ELR (cell line): ENCODE results near the gene CCSER1.

Experiments
- DNase-seq: peaks from one replicate; pipeline ENCODE4 v3.0.0-alpha.2; 2015; ENCODE audit warnings: low read depth

CCSER1 gene

DNA sequence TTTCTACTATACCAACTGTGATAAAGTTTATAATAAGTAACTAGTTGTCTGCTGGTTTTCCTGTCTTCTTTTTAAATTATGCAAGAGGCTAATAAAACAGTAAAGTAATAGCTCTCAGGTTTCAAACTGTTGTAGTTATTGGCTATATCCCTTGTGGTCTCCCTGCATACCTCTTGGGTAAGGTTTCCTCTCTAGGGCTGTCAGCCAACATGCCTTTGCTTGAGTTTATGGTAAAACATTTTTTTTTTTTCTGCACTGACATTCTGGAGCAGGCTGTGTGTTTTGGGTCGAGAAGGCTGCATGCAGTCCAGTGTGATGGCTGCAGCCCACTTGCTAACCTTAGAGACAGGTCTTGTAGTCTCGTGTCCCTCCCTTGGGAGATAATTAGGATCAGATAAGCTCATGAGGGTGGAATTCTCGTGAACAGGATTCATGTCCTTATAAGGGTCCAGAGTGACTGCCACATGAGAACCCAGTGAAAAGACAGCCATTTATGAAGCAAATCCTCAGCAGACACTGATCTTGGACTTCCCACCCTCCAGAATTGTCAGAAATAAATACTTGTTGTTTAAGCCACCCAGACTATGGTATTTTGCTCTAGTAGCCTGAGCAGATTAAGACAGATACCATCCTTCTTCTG, 831.2 kb downstream of the CCSER1 start:
- no peak for DNase-seq

DNA sequence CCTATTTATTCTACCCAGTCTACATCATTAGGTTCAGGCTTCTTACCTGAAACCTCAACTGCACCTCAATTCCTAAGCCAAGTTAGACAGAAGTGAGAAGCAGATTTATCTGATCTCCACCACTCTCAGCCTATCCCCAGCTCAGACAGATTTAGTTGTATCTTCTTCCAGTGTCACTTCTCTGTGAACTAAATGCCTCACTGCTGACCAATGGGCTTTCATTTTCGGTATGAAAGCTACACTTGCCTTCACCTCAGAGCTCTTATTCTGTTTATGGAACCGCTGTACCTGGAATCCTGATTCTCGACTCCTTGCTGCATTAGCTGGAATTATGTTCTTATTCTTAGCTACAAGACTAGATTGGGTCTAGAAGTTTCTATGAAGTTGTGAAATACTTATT, 833.2 kb downstream of the CCSER1 start:
- no peak for DNase-seq

DNA sequence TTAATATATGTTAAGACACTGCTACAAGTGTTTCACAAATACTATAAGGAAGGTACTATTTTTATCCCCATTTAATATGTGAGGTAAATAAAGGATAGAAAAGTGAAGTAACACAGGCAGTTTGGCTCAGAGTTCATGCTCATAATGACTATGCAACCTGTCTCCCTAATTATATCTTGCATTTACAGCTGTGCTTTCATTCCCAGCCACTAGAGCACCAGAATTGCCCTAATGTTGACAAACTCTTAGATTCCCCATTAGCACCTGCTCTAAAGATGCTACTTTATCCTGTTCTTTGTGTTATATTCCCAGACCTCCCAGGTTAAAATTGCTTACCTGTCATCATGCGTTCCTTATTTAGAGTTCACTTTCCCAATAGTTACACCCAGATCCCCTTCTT, 833.6 kb downstream of the CCSER1 start:
- DNase-seq: no peak

DNA sequence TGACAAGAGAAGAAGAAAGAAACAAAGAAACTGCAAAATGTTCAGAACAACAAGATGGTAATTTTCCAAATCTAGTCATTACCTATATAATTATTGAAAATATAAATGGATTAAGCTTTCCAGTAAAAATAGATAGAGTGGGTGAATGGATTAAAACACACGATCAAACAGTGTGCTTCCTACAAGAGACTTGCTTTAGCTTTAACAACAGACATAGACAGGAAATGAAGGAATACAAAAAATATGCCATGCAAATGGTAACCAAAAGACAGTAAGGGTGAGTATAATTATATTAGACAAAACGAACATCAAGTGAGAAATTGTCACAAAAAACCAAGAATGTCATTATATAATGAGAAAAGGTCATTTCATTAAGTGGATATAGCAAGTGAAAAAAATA, 842.8 kb downstream of the CCSER1 start:
- no peak for DNase-seq

DNA sequence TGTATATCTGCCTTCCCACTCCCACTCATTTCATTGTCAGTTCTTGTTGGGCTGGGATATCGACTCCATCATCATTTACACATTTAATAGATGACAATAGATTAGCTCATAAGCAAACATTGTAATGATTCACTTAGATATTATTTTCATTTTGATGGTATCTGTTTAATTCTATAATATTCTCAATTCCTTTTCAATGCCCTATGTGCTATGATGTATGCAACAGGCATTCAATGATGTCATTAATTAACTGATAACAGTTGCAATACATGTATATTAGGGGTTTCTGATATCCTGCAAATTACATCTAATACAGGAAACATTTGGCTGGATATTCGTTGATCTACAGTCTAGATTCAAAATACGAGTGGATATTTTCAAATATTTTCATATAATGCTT, 850.5 kb downstream of the CCSER1 start:
- no peak for DNase-seq

DNA sequence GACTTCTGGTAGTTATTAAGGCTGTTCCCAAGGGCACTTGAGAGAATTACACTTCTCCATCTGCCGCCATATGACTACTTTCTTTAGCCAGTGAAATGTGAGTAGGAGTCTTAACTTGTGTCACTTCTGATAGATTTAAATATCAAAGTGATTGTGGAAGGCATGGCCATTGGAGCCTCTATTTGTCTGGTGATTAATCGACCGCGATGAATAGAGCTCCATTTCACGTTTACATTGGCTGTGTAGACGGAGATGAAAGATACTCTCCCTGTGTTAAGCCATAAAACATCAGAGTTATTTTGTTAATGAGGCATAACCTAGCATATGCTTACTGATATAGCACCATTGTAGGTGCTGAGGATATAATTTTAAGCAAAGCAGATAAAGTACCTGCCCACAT, 852.4 kb downstream of the CCSER1 start:
- DNase-seq: no peak

DNA sequence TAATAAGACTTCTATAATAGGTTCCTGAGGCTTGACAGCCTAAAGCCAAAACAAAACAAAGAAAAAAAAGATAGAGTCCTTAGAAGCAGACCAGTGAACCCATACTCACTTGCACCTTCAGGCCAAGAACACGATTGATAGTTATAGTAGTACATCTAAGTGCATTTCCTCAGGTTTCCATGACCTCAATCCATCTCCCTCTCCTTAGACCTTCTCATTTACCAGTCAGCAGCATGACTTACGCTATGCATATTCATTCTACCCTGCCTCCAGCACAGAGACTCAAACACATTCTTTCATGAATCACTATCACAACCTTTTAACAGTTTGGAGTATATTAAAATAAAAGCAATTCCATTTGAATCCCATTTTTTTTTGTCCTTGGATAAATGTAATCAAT, 855.6 kb downstream of the CCSER1 start:
- DNase-seq: no peak

DNA sequence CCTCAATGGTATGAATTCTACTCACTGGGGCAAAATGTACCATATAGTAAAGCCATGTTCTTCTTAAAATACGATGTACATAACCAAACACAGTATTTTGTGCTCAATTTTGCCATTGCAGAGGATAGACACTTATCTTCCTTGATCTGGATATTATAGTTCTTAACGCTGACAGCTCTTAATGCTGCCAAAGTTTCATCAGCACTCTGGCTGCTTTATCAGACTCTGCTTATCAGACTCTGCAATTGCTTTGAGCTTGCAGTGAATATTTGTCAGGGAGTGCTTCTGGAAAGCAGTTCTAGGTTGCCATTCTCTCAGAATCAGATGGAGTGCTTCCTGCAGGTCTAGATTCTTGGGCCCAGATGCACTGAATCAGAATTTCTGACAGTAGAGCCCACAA, 863.1 kb downstream of the CCSER1 start:
- no peak for DNase-seq

DNA sequence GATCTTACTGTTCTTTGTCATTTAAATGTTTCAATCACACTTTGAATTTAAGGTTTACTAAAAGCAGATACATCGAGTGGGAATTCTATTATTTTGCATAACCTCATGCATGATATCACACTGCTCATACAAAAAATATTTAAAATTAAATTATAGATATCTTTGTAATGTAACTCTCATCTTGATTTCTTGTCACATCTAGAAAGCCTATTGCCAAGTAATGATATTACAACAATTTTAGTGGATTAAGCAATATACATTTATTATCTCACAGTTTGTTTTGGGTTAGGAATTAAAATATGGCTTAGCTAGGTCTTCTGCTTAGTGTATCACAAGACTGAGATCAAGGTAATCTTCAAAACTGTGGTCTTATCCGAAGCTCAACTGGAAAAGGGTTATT, 865.0 kb downstream of the CCSER1 start:
- no peak for DNase-seq

DNA sequence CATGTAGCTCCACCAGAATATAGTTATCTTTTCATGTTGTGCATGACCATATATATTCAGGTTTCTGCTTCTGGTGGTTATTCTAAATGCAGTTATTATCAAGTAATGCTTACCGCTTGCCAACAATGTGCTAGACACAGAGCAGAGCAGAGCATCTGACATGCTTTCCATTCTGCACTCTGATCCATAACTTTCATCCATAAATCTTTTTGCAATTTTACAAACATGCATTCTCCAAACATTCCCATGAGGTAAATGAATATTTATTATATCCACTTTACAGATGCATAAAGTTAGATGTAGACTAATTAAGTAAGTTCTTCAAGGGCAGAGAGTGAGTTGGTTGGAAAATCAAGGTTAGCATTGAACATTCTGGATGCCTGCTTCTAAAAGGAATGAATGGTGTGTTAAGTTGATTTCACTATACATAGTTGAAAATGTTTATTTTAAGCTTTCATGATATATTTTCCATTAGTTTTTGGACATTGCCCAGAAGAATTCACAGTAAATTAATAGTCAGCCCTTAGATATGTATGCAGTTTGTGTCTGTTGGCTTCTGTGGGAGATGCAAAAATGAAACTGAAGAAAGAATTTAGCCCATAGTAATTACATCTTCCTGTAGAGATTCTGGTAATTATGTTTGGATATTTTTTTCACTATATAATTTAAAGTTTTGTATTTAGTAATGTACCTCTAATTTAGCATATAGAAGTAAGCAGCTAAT, 867.8 kb downstream of the CCSER1 start:
- DNase-seq: no peak

DNA sequence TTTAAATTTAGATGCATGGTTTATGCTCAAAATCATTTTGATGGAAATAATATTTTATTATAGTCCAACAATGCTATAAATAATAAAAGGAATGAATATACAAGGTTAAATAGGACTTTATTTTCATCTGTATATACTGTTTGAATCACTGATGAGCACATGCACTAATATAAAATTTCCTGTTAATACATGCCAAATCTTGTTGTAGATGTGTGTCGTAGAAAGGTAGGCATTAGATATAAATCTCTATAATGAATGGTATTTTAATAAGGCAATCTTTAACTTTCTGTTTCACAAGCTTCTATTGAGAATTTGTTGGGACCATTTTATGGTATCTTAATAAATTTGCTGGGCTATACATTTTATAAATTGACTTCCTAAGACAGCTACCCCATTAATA, 868.8 kb downstream of the CCSER1 start:
- DNase-seq: no peak

DNA sequence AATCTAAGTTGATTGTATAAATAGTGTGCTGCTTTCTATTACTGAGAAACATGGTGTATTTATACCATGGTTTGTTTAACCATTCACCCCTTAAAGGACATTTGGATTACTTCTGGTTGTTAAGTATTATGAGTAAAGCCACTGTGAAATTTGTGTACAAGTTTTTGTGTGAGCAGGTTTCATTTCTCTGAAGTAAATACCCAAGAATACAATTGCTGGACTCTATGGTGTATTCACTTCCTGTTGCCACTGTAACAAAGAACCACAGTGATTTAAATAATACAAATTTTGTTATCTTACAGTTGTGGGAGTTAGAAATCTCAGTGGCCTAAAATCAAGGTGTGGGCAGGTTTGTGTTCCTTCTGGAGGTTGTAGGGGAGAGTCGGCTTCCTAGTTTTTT, 869.6 kb downstream of the CCSER1 start:
- DNase-seq: no peak

DNA sequence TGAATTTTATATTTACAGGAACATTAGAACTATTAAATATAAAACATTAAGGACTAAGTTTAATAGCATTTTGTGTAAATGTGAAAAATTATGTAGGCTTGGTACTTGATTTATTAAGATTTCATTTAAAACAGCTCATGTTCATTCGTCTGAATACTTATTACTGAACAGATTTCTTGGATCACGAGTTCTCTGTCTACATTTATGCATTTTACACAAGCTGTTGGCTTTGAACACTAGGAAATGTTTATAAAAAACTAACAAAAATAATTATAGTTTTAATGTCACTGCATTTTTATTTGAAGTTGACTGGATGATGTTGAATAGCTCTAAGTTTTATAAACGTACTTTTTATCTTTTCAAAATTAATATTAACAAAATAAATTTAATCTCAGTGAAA, 888.7 kb downstream of the CCSER1 start:
- DNase-seq: no peak

DNA sequence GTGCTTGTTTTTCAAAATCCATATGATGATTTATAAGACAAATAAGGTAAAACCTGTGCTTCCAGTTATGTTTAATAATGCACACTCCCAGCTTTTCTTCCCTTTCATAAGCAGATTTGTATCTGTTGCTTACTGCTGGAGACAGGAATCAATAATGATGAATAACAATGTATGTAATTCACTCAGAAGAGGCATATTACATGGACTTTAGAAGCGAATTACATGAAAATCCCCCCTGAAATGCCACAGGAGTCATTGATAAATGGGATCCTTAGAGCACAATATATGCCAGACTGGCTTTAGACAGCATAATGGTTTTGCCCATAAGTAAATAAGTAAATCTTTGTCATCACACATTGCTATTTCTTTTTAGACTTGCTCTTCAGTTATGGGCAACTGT, 892.3 kb downstream of the CCSER1 start:
- DNase-seq: no peak

DNA sequence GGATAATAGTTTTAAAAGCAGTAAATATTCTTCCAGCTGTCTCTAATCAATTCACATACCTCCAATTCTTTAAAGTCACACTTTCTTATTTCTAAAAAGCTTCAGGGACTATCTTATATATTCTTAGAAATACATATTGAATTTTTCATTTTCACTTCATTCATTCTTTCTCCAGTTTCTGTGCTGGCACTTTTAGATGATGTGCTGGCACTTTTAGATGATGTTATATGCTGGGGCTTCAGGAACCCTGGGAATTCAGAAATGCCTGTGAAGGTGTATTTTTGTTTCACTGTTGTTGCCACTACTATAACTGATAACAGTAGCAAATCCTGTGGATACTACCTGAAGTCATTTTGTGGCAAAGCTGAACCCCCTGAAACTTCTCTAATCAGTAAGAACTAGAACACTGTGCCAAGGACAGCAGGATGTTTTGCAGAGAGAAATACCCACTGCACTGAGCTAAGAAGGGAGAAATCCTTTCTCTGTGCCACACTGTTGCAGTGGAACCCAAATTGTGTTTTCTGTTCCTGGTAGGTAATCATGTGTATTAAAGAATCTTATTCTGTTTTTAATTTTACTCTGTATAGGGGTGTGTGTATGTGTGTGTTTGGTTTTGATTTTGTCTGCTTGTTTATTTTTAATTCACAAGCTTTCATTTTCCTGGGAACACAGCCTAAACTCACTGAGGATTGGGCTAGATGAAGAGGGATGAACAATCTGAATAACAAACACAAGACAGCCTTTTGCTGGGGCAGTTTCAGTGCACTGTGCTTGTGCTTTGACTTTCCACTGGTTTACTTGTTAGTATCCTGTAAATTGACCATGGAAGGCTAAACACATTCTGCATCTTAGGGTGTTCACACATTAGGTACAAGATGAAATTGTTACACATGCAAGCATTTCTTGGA, 898.3 kb downstream of the CCSER1 start:
- DNase-seq: no peak

DNA sequence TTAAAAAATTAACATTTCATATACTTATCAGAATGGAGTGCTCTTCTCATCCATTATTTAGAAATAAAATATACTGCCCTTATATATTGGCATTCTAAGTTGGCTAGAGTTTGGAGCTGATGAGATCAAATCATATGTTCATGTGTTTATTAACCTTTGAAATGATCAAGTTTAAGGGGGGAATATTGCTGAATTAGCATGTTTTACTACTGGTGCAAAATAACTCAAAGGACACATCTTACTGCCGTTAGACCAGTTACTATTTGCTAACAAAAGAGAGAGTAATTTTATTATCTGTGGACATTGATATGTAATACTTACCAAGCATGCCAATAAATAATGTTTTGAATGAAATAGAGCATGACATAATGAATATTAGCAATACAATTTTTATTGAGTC, 901.0 kb downstream of the CCSER1 start:
- DNase-seq: no peak

DNA sequence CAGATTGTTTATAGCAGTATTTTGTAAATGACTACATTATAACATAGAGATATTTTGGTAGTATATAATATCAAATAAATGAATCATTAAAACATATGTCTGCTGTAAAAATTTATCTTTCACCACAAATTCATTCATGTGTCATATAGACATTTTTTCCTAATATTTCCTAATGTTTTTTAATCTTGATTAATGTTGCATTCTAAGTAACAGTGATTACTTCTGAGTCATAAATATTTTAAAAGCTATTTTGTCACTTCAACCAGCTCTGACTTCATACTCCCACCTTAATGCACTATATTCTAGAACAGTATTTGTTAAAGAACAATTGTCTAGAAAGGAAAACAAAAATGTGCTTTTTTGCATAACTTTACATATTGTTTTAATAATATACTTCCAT, 904.6 kb downstream of the CCSER1 start:
- no peak for DNase-seq

DNA sequence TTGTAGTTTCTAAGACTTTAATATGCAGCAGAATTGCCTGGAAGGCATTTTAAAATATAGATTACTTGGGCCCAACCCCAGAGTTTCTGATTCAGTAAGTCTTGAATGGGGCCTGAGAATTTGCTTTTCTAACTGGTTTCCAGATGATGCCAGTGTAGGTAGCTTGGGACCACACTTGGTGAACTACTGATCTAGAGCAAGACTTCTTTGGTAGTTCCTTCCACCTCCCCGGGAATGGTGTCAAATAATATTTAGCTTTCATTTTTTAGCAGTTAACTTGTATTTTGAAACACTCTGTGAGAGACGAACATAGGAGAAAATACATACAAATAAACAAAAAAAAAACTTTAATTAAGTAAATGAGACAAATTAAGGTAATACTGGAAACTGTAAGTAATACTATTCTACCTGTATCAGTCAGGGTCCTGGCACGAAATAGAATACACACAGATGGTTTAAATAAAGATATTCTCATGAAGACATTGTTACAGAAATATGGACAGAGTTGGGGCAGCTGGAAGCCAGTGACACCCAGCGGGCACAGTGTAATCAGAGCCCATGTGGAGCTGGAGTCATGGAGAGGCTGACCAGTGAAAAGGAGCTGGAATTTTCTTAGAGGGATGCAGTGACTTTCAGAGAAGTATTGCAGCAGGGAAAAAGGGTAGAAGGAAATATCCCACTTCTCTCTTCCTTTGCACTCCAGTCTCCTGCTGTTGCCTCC, 905.7 kb downstream of the CCSER1 start:
- DNase-seq: no peak

DNA sequence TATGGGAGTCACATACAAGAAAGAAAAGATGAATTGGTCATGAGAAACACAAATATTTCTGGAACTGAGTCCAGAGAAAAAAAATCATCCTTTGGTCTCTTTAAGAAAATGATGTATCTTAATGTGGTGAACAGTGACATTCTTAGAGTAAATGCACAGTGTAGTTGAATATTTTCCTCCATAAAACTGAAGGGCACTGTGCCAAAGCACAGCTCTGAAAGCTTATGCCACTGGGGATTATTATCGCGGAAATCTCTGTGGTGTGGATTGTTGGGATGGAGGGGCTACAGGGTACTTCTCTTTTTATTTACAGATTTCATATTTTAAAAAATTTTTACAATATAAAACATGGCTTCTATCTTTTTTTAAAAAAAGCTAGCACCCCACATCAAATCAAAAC, 908.1 kb downstream of the CCSER1 start:
- DNase-seq: no peak

DNA sequence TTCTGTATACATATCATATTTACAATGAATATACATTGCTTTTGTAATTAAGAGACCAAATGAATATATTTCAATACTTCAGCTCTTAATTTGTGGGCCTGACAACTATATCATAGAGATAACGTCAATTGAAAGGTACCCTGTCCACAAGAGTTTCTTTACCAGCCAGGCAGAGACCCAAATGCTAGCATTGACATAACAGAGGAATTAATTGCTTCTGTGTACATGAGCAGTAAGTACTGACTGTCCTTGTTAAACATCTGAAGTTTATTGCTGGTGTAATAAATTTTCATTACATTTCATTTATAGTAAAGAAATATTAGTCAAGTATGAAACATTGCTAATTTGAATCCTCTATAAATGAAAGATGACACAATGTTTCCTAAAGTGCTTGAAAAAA, 910.8 kb downstream of the CCSER1 start:
- no peak for DNase-seq

DNA sequence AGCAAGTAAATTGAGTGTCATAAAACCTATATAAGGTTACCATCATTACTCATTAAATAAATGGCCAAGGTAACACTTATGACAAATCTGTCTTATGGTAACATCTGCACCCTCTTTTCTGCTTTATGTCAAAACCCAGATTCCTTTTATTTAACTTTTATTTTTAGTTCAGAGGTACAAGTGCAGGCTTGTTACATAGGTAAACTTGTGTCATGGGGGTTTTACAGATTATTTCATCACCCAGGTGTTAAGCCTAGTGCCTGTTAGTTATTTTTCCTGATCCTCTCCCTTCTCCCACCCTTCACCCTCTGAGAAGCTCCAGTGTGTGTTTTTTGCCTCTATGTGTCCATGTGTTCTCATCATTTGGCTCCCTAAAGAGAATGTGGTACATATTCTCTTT, 930.7 kb downstream of the CCSER1 start:
- no peak for DNase-seq

DNA sequence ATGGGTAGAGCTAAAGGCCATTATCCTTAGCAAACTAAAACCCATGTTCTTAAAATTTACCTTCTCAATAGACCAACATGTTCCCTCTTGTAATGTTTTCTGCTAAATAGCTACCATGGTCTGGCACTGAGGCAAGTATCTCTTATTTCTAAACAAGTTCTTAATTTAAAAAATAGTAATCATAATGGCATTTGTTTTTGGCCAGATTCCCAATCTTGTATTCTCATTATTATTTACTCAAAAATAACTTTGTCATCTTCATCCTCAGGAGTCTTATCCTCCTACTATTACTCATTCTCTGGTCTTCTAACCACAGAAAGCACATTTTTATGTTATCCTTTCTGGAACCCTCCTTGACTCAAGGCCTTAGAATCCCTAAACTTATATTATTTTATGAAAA, 931.2 kb downstream of the CCSER1 start:
- no peak for DNase-seq
